H9 (cell line): Measurements from ENCODE around the gene SIX3. TPM values are rescaled to one million over a fixed set of nuclear protein-coding genes. Genes with fewer than 3 reads are reported as not detected.

Experiments used
- DNase-seq: peaks from one replicate; pipeline ENCODE4 v3.0.0-alpha.2; 2017
- H2AFZ ChIP-seq: one replicate; pipeline ENCODE4 v1.6.1; 2013; ENCODE audit warnings: mild to moderate bottlenecking, low read length, control low read depth, moderate library complexity
- H2AK5ac ChIP-seq: 2 replicates; pipeline ENCODE4 v1.6.1; 2013; ENCODE audit warnings: low read length, control low read depth, mixed read lengths; ENCODE audit not compliant: insufficient read length
- H2BK120ac ChIP-seq: one replicate; pipeline ENCODE4 v1.6.1; 2013; ENCODE audit warnings: low read depth, mild to moderate bottlenecking, low read length, control low read depth, inconsistent platforms; ENCODE audit not compliant: poor library complexity, severe bottlenecking
- H2BK12ac ChIP-seq: 2 replicates; pipeline ENCODE4 v1.6.1; 2013; ENCODE audit warnings: low read length, control low read depth, mixed read lengths, low read depth; ENCODE audit not compliant: insufficient read length
- H2BK15ac ChIP-seq: 2 replicates; pipeline ENCODE4 v1.6.1; 2013; ENCODE audit warnings: low read depth, low read length, control low read depth
- H2BK20ac ChIP-seq: one replicate; pipeline ENCODE4 v1.6.1; 2013; ENCODE audit warnings: low read depth, mild to moderate bottlenecking, low read length, control low read depth, inconsistent platforms; ENCODE audit not compliant: poor library complexity, severe bottlenecking
- H2BK5ac ChIP-seq: 2 replicates; pipeline ENCODE4 v1.6.1; 2013; ENCODE audit warnings: low read length, control low read depth, mixed read lengths; ENCODE audit not compliant: insufficient read length
- H3K14ac ChIP-seq: 2 replicates; pipeline ENCODE4 v1.6.1; 2013; ENCODE audit warnings: low read length, control low read depth; ENCODE audit not compliant: insufficient read depth
- H3K18ac ChIP-seq: 2 replicates; pipeline ENCODE4 v1.6.1; 2013; ENCODE audit warnings: low read depth, mild to moderate bottlenecking, mixed read lengths, low read length, control low read depth; ENCODE audit not compliant: insufficient read length
- H3K23ac ChIP-seq: 2 replicates; pipeline ENCODE4 v1.6.1; 2013; ENCODE audit warnings: low read length, control low read depth, mixed read lengths, low read depth; ENCODE audit not compliant: insufficient read length
- H3K23me2 ChIP-seq: 2 replicates; pipeline ENCODE4 v1.6.1; 2013; ENCODE audit warnings: low read depth, mild to moderate bottlenecking, mixed read lengths, low read length, control low read depth; ENCODE audit not compliant: insufficient read length, poor library complexity, severe bottlenecking
- H3K27ac ChIP-seq: 2 replicates; pipeline ENCODE4 v1.5.1; 2013; ENCODE audit warnings: low read length, control low read depth, mixed read lengths, low read depth; ENCODE audit not compliant: insufficient read length
- H3K27me3 ChIP-seq: 2 replicates; pipeline ENCODE4 v1.6.1; 2013; ENCODE audit warnings: low read length, control low read depth, inconsistent platforms; ENCODE audit not compliant: insufficient read depth
- H3K4ac ChIP-seq: 2 replicates; pipeline ENCODE4 v1.6.1; 2013; ENCODE audit warnings: low read depth, mild to moderate bottlenecking, control low read depth, inconsistent platforms, low read length, moderate library complexity
- H3K4me1 ChIP-seq: 2 replicates; pipeline ENCODE4 v1.6.1; 2013; ENCODE audit warnings: low read length, control low read depth, inconsistent platforms; ENCODE audit not compliant: insufficient read depth
- H3K4me2 ChIP-seq: 2 replicates; pipeline ENCODE4 v1.6.1; 2013; ENCODE audit warnings: low read length, control low read depth, mixed read lengths; ENCODE audit not compliant: insufficient read length, insufficient read depth
- H3K56ac ChIP-seq: 2 replicates; pipeline ENCODE4 v1.6.1; 2013; ENCODE audit warnings: low read depth, mild to moderate bottlenecking, mixed read lengths, low read length, control low read depth; ENCODE audit not compliant: insufficient read length
- H3K79me1 ChIP-seq: 2 replicates; pipeline ENCODE4 v1.6.1; 2013; ENCODE audit warnings: low read depth, mild to moderate bottlenecking, moderate library complexity, low read length, control low read depth, inconsistent platforms; ENCODE audit not compliant: insufficient read depth, poor library complexity, severe bottlenecking
- H3K79me2 ChIP-seq: 2 replicates; pipeline ENCODE4 v1.6.1; 2013; ENCODE audit warnings: low read length, control low read depth, inconsistent platforms; ENCODE audit not compliant: insufficient read depth
- H3K9ac ChIP-seq: 2 replicates; pipeline ENCODE4 v1.6.1; 2013; ENCODE audit warnings: low read length, control low read depth, mixed read lengths; ENCODE audit not compliant: insufficient read length; ENCODE audit errors: extremely low read depth
- H3K9me3 ChIP-seq: one replicate; pipeline ENCODE4 v1.6.1; 2013; ENCODE audit warnings: low read depth, low read length, inconsistent platforms; ENCODE audit not compliant: control insufficient read depth
- H3T11ph ChIP-seq: one replicate; pipeline ENCODE4 v1.6.1; 2013; ENCODE audit warnings: mild to moderate bottlenecking, low read length, control low read depth, inconsistent platforms
- H4K20me1 ChIP-seq: one replicate; pipeline ENCODE4 v1.6.1; 2013; ENCODE audit not compliant: control insufficient read depth, insufficient read length, insufficient read depth
- H4K5ac ChIP-seq: 2 replicates; pipeline ENCODE4 v1.6.1; 2013; ENCODE audit warnings: low read depth, mild to moderate bottlenecking, mixed read lengths, low read length, control low read depth; ENCODE audit not compliant: insufficient read length
- H4K8ac ChIP-seq: replicated peaks from 2 replicates; pipeline ENCODE4 v1.6.1; 2013; ENCODE audit warnings: low read length, control low read depth, mixed read lengths, low read depth; ENCODE audit not compliant: insufficient read length
- H4K91ac ChIP-seq: 2 replicates; pipeline ENCODE4 v1.6.1; 2013; ENCODE audit warnings: low read depth, mild to moderate bottlenecking, moderate library complexity, mixed read lengths, low read length, control low read depth; ENCODE audit not compliant: insufficient read length
- H3K27ac Mint-ChIP-seq, 3 experiments: 2 replicates in 2 of 3; 3 replicates in 1 of 3; pipeline ENCODE4 v1.8.0; 2020 to 2021; ENCODE audit warnings: mixed read lengths in 3 of 3, mild to moderate bottlenecking in 1 of 3, moderate library complexity in 1 of 3
- H3K27me3 Mint-ChIP-seq: 2 replicates; pipeline ENCODE4 v1.8.0; 2021; ENCODE audit warnings: low read depth, mild to moderate bottlenecking, moderate library complexity, mixed read lengths
- H3K36me3 Mint-ChIP-seq, 3 experiments: 2 replicates in 2 of 3; 3 replicates in 1 of 3; pipeline ENCODE4 v1.8.0; 2020 to 2021; ENCODE audit warnings: low read depth in 3 of 3, mixed read lengths in 3 of 3; ENCODE audit not compliant: insufficient read depth in 1 of 3
- H3K4me1 Mint-ChIP-seq, 2 experiments: 2 replicates each; pipeline ENCODE4 v1.8.0; 2020; ENCODE audit warnings: mixed read lengths in 2 of 2
- H3K4me3 Mint-ChIP-seq, 2 experiments: 2 replicates in 1 of 2; 3 replicates in 1 of 2; pipeline ENCODE4 v1.8.0; 2020 to 2021; ENCODE audit warnings: mild to moderate bottlenecking in 2 of 2, mixed read lengths in 2 of 2, moderate library complexity in 1 of 2
- H3K9me3 Mint-ChIP-seq, 2 experiments: 2 replicates in 1 of 2; 3 replicates in 1 of 2; pipeline ENCODE4 v1.8.0; 2020; ENCODE audit warnings: mild to moderate bottlenecking in 2 of 2, mixed read lengths in 2 of 2, moderate library complexity in 1 of 2
- WGBS: extraction: QIAGEN DNeasy Blood & Tissue Kit; methylation state at CpG from one replicate; pipeline ENCODE4 v1.1.7; 2013; ENCODE audit warnings: missing lambda C conversion rate, low lambda C conversion rate, mixed read lengths; ENCODE audit not compliant: insufficient read length; ENCODE audit errors: extremely low coverage; 5-methylcytosine and 5-hydroxymethylcytosine counted together
- total RNA-seq: library from RNA; stranded (reverse); gene quantifications from 2 replicates; pipeline ENCODE4 v1.2.1, GENCODE V29; 2021
- TF ChIP-seq, protein P1 (sequence below): fragments of 200-600 bp; sonication (generic); conservative IDR thresholded peaks from 3 replicates; pipeline ENCODE4 v1.8.0; 2021; ENCODE audit warnings: antibody characterized with exemption, mild to moderate bottlenecking

Gene SIX3
- total RNA-seq, 1 experiment from 2014 or later = 0.55 TPM

DNA sequence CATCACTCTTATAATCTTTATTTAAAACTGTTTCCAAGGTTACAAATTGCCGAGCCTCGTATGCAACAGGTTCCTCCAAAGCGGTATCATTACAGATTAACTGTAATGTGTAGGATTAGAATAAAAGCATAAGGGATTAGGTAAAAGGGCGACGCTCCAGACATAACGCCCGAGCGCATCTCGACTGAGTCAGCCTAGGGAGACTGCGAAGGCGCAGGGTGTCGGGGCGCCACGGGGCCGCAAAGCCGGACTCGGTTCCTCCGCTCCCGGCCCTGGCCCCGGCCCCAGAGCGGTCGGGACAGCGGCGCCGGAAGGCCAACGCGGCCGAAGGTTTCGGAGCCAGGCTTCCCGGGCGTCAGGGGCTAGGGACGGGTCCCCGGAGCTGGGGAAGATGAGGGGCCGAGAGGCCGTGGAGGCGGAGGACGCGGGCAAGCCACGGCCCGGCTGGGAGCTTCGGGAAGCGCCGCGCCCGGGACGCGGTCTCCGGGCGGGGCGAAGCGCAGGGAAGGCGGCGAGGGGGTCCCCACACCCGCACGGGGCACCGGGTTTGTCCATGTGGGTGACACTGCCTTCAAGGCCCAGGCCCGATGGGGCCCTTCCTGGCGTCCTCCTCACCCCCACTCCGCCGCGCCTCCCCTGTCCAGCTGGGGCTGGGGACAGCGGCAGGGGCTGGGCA lies 12.9 kb upstream of the SIX3 start:
- peaks cover 80% of the 10 kb centered on the region for H3K27me3 ChIP-seq
- H3K18ac ChIP-seq = no peak overlapping the region
- H2BK15ac ChIP-seq = no peak overlapping the region
- no peak overlapping the region for H3T11ph ChIP-seq
- H2AK5ac ChIP-seq = no peak overlapping the region
- no CpG with 5 or more reads among the region's 62 CpGs for WGBS
- H4K5ac ChIP-seq = no peak overlapping the region
- H3K4me1 Mint-ChIP-seq = peaks cover 52 to 81% of the 10 kb centered on the region in 2 experiments
- peaks cover 97% of the 10 kb centered on the region for H3K27me3 Mint-ChIP-seq
- no peaks in the 10 kb centered on the region for H4K20me1 ChIP-seq
- H3K27ac ChIP-seq = no peak overlapping the region
- no peaks in the 10 kb centered on the region for H3K9me3 ChIP-seq
- no peak overlapping the region for H2BK120ac ChIP-seq
- peak; percentile 57 for DNase-seq
- H4K8ac ChIP-seq = no peak overlapping the region
- H4K91ac ChIP-seq = no peak overlapping the region
- H3K4ac ChIP-seq = no peak overlapping the region
- H2BK20ac ChIP-seq = no peak overlapping the region
- no peak overlapping the region for H2BK5ac ChIP-seq
- H3K79me2 ChIP-seq = no peaks in the 10 kb centered on the region
- H3K14ac ChIP-seq = no peak overlapping the region; the same call in 1 of the 2 replicates
- peaks cover 23% of the 10 kb centered on the region for H3K23me2 ChIP-seq
- H3K36me3 Mint-ChIP-seq = no peaks in the 10 kb centered on the region; a peak in 2 of 7 replicates
- H3K4me1 ChIP-seq = peaks cover 7% of the 10 kb centered on the region
- peaks cover 0 to 3% of the 10 kb centered on the region in 2 experiments; a peak in 2 of 5 replicates for H3K9me3 Mint-ChIP-seq
- peak overlapping the region; percentile 30 to 72; a peak in 3 of 5 replicates for H3K4me3 Mint-ChIP-seq
- no peaks in the 10 kb centered on the region for H3K79me1 ChIP-seq
- H2AFZ ChIP-seq = no peak overlapping the region
- TF ChIP-seq, protein P1, sequence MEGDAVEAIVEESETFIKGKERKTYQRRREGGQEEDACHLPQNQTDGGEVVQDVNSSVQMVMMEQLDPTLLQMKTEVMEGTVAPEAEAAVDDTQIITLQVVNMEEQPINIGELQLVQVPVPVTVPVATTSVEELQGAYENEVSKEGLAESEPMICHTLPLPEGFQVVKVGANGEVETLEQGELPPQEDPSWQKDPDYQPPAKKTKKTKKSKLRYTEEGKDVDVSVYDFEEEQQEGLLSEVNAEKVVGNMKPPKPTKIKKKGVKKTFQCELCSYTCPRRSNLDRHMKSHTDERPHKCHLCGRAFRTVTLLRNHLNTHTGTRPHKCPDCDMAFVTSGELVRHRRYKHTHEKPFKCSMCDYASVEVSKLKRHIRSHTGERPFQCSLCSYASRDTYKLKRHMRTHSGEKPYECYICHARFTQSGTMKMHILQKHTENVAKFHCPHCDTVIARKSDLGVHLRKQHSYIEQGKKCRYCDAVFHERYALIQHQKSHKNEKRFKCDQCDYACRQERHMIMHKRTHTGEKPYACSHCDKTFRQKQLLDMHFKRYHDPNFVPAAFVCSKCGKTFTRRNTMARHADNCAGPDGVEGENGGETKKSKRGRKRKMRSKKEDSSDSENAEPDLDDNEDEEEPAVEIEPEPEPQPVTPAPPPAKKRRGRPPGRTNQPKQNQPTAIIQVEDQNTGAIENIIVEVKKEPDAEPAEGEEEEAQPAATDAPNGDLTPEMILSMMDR = no peak
- peak overlapping the region; percentile 10 for H3K4me2 ChIP-seq
- H3K9ac ChIP-seq = no peak overlapping the region
- no peak overlapping the region for H3K23ac ChIP-seq
- H3K56ac ChIP-seq = no peak overlapping the region
- H2BK12ac ChIP-seq = no peak overlapping the region
- no peak overlapping the region for H3K27ac Mint-ChIP-seq
